HG03571 (cell line): Measurements from ENCODE around the gene TIMM10B.
A peak's percentile ranks its signal among the peaks of the same experiment; 100 is the strongest.

ENCODE experiments used
- ATAC-seq: cut with Tn5 transposase; IDR thresholded peaks from one replicate; pipeline ENCODE4 v1.9.1; 2021; ENCODE audit not compliant: unreplicated experiment

Gene TIMM10B

GRCh38 chr11:6469599-6469998 lies 11.7 kb upstream of the TIMM10B start:
- ATAC-seq: no peak

- ATAC-seq: no peak
These were observed 8.4 kb upstream of the TIMM10B start for GRCh38 chr11:6472934-6473333.

- ATAC-seq: peak; percentile 63
These were observed 7.6 kb upstream of the TIMM10B start, which contains the start of gene TRIM3 for GRCh38 chr11:6473451-6474412. TRIM3 (minus strand) TSS chr11:6473941; CDS start chr11:6465695, 8,246 bp downstream.

GRCh38 chr11:6474413-6474792 lies 6.9 kb upstream of the TIMM10B start:
- no peak for ATAC-seq

- ATAC-seq: no peak
These were observed 6.3 kb upstream of the TIMM10B start for GRCh38 chr11:6474806-6475500.

- ATAC-seq: no peak
These were observed 5.4 kb upstream of the TIMM10B start for GRCh38 chr11:6475936-6476335.

GRCh38 chr11:6476571-6476970 lies 4.7 kb upstream of the TIMM10B start:
- no peak for ATAC-seq

- no peak for ATAC-seq
These were observed 894 bp upstream of the TIMM10B start for GRCh38 chr11:6480299-6480914.

- no peak for ATAC-seq
These were observed 599 bp downstream of the TIMM10B start for GRCh38 chr11:6481924-6482275.

- no peak for ATAC-seq
These were observed 1.1 kb downstream of the TIMM10B start for GRCh38 chr11:6482441-6482840.

- ATAC-seq: no peak
These were observed 1.7 kb downstream of the TIMM10B start for GRCh38 chr11:6483015-6483414.

- no peak for ATAC-seq
These were observed 4.4 kb downstream of the TIMM10B start for GRCh38 chr11:6485661-6486060.

- no peak for ATAC-seq
These were observed 5.0 kb downstream of the TIMM10B start for GRCh38 chr11:6486256-6486655.

GRCh38 chr11:6486938-6487337 lies 5.6 kb downstream of the TIMM10B start:
- ATAC-seq: no peak

- no peak for ATAC-seq
These were observed 7.0 kb downstream of the TIMM10B start for GRCh38 chr11:6488342-6488741.

GRCh38 chr11:6488821-6489220 lies 7.5 kb downstream of the TIMM10B start:
- no peak for ATAC-seq

- no peak for ATAC-seq
These were observed 8.0 kb downstream of the TIMM10B start for GRCh38 chr11:6489306-6489705.

GRCh38 chr11:6497069-6497839 lies 16.0 kb downstream of the TIMM10B start, which contains the start of gene DNHD1:
DNHD1 (plus strand) TSS chr11:6497280; CDS start chr11:6498216, 936 bp downstream.
- ATAC-seq: no peak

GRCh38 chr11:6498121-6498520 lies 16.8 kb downstream of the TIMM10B start:
- no peak for ATAC-seq

- no peak for ATAC-seq
These were observed 17.2 kb downstream of the TIMM10B start for GRCh38 chr11:6498544-6498943.

- no peak for ATAC-seq
These were observed 21.1 kb downstream of the TIMM10B start for GRCh38 chr11:6502382-6502781.
